GM21786 (cell line): ENCODE data around the gene ISY1.
"Not testable (repeated sequence)": the region's sequence is repeated elsewhere in the genome, so short reads cannot be mapped to it uniquely, and the experiment has no call there.

Experiments
- ATAC-seq: cut with Tn5 transposase; IDR thresholded peaks from one replicate; pipeline ENCODE4 v1.9.1; 2021; ENCODE audit not compliant: unreplicated experiment

ISY1 gene

DNA sequence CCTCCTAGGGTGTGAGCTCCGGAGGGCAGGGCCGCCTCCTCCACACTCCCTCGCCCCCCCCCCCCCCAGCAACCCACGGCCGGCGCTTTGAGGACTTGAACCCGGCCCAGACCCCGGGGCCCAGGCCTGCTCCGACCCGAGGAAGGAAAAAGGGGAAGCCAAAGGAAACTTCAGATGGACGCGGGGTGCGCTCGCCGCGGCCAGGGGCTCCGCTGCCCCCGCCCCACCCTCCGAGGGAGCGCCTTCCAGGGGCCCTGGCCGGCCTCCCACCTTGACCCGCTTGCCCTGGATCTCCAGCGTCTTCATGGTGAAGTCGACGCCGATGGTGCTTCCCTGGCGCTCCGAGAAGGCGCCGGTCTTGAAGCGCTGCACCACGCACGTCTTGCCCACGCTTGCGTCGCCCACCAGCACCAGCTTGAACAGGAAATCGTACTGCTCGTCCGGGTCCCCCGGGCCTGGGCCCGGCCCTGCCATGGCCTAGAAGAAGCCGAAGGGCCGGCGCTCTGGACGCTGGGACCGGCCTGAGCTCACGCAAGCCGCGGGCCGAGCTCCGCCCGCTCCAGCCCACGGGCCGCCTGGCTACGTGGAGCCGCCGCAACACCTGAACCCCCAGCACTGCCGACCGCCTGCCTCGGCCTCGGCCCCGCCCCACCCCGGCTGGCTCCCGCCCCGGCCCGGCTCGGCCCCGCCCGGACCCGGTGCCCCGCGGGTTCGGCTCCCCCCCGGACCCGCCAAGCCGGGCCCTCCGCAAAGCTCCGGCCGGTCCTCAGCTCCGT, 39.7 kb downstream of the ISY1 start:
- no peak for ATAC-seq

DNA sequence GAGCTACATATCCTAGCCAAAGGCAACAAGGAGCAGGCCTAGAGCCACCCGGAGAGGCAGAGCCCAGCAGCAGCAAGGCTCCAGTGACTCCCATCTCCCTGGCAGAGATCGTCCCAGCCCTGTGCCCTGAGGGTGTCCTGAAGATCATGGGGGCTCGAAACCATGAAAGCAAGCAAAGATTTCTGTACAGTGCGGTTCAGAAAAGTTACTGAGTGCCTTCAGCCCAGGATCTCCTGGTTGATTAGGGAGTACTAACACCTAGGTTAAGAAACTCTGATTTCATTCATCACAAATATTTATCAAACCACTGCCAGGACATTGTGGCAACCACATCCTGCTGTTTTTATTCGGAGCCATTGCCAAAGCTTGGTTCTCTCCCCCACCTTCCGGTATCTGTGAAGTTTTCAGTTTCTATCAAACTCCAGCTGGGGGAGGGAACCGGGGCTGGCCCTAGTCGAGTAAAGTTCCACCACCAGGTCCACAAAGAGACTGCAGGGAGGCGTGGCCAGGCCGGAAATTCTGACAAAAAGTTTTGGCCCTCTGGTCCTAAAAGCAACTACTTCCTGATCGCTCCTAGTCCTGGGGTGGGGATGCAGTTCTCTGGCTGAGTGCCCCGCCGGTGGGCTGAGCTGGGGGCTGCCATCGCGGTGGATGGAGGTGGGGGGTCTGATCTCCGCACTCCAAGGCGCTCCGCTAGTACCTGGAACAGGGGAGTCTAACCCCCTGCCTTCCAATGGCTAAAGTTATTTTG, 40.4 kb downstream of the ISY1 start:
- ATAC-seq: peak; percentile 75

GRCh38 chr3:129119365-129120100, 41.3 kb downstream of the ISY1 start:
- ATAC-seq: no peak

DNA sequence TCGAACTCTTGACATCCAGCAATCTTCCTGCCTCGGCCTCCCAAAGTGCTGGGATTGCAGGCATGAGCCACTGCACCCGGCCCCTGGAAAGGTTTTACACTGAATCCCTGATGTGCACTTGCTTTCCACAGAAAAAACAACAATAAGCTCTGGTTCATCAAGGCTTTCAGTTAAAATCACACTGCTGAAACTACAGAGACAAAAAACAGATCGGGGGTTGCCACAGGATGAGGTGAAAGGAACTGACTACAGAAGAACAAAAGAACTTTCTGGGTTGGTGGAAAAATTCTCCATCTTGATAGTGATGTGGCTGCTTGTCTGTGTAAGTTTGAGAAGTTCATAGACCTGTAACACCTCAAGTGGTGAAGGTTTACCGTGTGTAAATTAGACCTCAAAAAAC, 42.1 kb downstream of the ISY1 start:
- no peak for ATAC-seq

- ATAC-seq: no peak
These were observed 43.7 kb downstream of the ISY1 start for GRCh38 chr3:129117134-129117533.

- ATAC-seq: no peak
These were observed 44.3 kb downstream of the ISY1 start for GRCh38 chr3:129116482-129116946.

GRCh38 chr3:129114455-129114854, 46.4 kb downstream of the ISY1 start:
- ATAC-seq: no peak

DNA sequence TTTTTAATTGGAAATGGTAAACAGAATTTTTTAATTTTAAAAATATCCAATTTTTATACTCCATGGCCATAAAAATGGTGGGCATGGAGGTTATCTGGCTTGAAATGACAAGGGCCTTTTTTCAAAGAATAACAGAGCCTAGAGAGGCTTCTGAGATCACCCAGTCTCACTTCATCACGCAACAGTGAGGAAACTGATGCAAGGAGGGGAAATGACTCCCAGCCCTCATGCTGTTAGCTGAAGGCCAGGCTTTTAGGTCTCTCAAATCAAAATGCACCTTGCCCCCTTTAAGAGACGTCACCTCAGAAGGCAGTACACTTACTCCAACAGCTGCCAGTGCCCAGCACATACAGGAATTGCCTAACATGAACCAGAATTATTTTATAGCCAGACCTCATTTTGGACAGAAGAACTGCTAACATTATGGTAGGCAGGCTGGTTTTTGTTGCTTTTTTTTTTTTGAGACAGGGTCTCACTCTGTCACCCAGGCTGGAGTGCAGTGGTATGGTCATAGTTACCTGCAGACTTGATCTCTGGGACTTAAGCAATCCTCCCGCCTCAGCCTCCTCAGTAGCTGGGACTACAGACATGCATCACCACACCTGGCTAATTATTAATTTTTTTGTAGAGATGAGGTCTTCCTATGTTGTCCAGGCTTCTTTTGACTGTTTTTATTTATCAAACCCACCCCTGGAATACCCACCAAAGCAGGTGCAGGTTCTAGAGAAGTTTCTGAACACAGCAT, 48.4 kb downstream of the ISY1 start:
- no peak for ATAC-seq

DNA sequence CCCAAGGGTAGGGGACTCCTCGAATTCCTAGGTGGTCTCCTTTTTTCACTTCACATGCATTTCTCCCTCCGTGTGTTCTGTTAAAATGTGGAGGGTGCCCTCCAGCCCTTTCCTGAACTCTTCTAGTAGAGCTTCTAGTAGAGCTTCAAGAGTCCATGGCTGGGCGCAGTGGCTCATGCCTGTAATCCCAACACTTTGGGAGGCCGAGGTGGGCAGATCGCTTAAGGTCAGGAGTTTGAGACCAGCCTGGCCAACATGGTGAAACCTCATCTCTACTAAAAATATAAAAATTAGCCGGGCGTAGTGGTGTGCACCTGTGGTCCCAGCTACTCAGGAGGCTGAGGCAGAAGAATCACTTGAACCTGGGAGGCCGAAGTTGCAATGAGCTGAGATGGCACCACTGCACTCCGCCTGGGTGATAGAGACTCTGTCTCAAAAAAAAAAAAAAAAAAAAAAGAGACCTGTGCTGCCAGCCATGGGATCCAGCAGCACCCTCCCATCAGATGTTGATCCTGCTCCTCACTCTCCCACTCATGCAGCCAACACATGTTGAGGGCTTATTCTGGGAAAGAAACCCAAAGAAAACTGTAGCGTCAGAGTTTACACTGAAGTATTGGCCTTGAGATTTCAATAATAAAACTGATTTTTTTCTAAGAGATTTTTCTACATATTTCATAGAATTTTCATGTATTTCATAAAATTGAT, 49.6 kb downstream of the ISY1 start:
- not testable (repeated sequence) for ATAC-seq

GRCh38 chr3:129107793-129108192, 53.1 kb downstream of the ISY1 start:
- no peak for ATAC-seq

- no peak for ATAC-seq
These were observed 53.8 kb downstream of the ISY1 start for GRCh38 chr3:129106866-129107565.

DNA sequence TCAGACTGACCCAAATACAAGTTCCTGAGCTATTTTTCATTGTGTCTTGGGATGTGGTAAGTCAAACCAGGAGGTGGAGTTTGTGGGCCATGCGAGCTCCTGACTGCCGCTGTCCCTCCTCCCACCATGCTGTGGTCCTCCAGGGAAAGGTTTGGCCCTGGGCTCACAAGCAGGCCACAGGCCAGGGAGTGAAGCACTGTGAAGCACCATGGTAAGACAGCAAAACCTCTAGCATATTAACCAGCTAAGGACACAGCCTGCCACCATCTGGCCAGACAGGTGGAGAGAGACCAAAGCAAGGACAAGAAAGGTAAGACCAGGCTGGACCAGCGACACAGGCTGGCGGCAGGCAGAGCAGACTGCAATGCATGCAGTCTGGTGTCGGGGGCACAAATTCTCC, 54.5 kb downstream of the ISY1 start:
- ATAC-seq: no peak

DNA sequence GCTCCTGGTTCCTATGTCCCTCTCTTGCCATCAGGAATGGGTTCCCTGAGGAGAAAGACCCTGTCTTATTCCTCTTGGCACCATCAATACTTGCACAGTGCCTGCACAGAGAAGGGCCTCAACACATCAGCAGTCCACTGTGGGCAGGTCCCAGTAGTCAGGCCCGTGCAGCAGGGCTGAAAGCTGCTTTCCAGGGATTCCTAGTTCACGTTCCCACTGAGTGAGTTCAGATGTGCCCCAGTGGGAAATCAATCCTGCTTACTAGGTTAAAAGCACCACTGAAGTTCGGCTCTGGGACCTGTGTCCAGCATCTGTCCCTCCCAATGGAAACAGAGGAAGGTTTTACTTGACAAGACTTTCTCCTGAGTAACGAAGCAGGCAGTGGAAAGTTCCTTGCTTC, 55.0 kb downstream of the ISY1 start:
- no peak for ATAC-seq

- ATAC-seq: no peak
These were observed 56.3 kb downstream of the ISY1 start for GRCh38 chr3:129104498-129105079.

DNA sequence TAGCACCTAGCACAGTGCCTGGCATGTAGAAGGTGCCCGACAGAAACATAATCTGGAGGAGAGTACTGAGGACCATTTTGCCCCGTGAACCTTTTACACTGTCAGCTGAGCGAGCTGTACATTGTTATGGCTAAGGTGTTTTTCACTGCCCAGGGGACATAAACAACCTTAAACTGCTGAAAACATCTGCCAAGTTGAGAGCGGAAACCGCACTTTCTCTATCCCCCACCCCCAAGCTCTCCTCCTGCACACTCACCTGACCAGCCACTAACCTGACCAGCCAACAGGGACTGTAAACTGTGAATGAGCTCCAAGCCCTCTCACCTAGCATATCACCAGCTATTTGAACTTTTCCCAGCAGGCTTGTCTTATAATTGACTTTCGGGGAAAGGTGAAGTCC, 56.8 kb downstream of the ISY1 start:
- ATAC-seq: no peak

- no peak for ATAC-seq
These were observed 57.6 kb downstream of the ISY1 start for GRCh38 chr3:129103296-129103695.

GRCh38 chr3:129101370-129102138, 59.3 kb downstream of the ISY1 start:
- ATAC-seq: no peak

DNA sequence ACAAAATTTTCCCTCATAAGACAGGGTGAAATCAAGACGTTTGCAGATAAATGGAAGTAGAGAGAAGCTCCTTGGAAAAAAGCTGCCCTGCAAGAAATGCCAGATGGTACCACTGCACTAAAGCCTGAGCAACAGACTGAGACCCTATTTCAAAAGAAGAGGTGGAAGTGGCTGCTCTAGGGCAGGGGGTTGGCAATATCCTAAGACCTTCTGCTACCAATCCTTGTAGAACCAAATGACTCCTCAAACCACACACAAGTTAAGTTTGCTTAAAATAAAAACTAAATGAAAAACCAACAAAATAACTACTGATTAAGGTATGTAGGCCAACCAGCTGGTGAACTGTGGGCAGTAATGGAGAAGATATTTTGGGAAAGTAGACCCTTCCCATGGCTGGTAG, 60.6 kb downstream of the ISY1 start:
- no peak for ATAC-seq

DNA sequence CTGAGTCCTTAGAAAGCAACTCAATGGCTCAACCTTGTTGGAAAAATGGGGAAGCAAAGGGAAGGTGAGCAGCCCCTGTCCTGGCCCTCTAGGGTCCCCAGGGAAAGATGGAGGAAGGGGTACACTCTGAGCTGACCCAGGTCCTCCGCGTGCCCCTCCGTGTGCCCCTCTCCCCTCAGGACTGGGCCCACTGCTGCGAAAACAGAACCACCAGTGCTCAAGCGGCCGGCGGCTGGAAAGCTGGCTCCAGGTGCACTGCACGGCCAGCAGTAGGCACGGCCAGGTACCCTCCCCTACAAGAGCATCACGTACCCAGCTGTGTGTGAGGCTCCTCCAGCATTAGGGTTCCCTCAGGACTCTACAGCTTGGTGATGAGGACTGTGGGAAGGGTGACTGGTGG, 65.6 kb downstream of the ISY1 start:
- no peak for ATAC-seq
